Measurements from ENCODE around the gene JPT1.

JPT1 gene

DNA sequence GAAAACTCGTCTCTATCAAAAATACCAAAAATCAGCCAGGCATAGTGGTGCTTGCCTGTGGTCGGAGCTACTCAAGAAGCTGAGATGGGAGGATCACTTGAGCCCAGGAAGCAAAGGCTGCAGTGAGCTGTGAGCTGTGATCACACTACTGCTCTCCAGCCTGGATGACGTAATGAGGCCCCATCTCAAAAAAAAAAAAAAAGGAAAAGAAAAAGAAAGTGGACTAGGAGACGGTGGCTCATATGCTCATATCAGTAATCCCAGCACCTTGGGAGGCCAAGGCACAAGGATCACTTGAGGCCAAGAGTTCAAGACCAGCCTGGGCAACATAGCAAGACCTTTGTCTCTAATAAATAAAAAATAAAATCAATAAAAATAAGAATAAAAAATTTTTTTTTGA is 37.3 kb upstream of the JPT1 start:
- no peak overlapping the region for H3K27ac ChIP-seq (replicated peaks)
- no peaks in the 10 kb centered on the region for H3K27me3 ChIP-seq (ENCODE audit: insufficient read depth, poor library complexity, severe bottlenecking)
- peak in 1 of 2 experiments; percentile 36 for DNase-seq (ENCODE audit: low read depth in 1 of 2, low spot score in 1 of 2)
- H3K4me3 ChIP-seq (replicated peaks; ENCODE audit: insufficient read depth, low read length) = no peak overlapping the region
- TF ChIP-seq, protein P1, sequence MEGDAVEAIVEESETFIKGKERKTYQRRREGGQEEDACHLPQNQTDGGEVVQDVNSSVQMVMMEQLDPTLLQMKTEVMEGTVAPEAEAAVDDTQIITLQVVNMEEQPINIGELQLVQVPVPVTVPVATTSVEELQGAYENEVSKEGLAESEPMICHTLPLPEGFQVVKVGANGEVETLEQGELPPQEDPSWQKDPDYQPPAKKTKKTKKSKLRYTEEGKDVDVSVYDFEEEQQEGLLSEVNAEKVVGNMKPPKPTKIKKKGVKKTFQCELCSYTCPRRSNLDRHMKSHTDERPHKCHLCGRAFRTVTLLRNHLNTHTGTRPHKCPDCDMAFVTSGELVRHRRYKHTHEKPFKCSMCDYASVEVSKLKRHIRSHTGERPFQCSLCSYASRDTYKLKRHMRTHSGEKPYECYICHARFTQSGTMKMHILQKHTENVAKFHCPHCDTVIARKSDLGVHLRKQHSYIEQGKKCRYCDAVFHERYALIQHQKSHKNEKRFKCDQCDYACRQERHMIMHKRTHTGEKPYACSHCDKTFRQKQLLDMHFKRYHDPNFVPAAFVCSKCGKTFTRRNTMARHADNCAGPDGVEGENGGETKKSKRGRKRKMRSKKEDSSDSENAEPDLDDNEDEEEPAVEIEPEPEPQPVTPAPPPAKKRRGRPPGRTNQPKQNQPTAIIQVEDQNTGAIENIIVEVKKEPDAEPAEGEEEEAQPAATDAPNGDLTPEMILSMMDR (IDR thresholded peaks at IDR 0.05; ENCODE audit: insufficient read depth, low read length) = no peak
- TF ChIP-seq POLR2AphosphoS5 (IDR thresholded peaks at IDR 0.05; ENCODE audit: low read depth) (no peak), SPI1 (IDR thresholded peaks at IDR 0.05; ENCODE audit: borderline replicate concordance, low read depth) (no peak), GABPA (IDR thresholded peaks at IDR 0.05; ENCODE audit: low read depth) (no peak), REST (IDR thresholded peaks at IDR 0.05; ENCODE audit: insufficient replicate concordance, low read depth) (no peak)

- no peak overlapping the region for H3K27ac ChIP-seq (replicated peaks)
- TF ChIP-seq REST (IDR thresholded peaks at IDR 0.05; ENCODE audit: insufficient replicate concordance, low read depth) = no peak
- no peak for TF ChIP-seq SPI1 (IDR thresholded peaks at IDR 0.05; ENCODE audit: borderline replicate concordance, low read depth)
- no peak for TF ChIP-seq POLR2AphosphoS5 (IDR thresholded peaks at IDR 0.05; ENCODE audit: low read depth)
- TF ChIP-seq, protein P1 (IDR thresholded peaks at IDR 0.05; ENCODE audit: insufficient read depth, low read length) = no peak
- no peak for TF ChIP-seq GABPA (IDR thresholded peaks at IDR 0.05; ENCODE audit: low read depth)
- DNase-seq (ENCODE audit: low read depth in 1 of 2, low spot score in 1 of 2) = no peak
- no peaks in the 10 kb centered on the region for H3K27me3 ChIP-seq (ENCODE audit: insufficient read depth, poor library complexity, severe bottlenecking)
- no peak overlapping the region for H3K4me3 ChIP-seq (replicated peaks; ENCODE audit: insufficient read depth, low read length)
Measured at GRCh38 chr17:75188614-75189013, 34.3 kb upstream of the JPT1 start.

- no peak overlapping the region for H3K27ac ChIP-seq (replicated peaks)
- DNase-seq (ENCODE audit: low read depth in 1 of 2, low spot score in 1 of 2) = no peak
- TF ChIP-seq REST (IDR thresholded peaks at IDR 0.05; ENCODE audit: insufficient replicate concordance, low read depth) = no peak
- TF ChIP-seq SPI1 (IDR thresholded peaks at IDR 0.05; ENCODE audit: borderline replicate concordance, low read depth) = no peak
- TF ChIP-seq POLR2AphosphoS5 (IDR thresholded peaks at IDR 0.05; ENCODE audit: low read depth) = no peak
- TF ChIP-seq, protein P1 (IDR thresholded peaks at IDR 0.05; ENCODE audit: insufficient read depth, low read length) = no peak
- TF ChIP-seq GABPA (IDR thresholded peaks at IDR 0.05; ENCODE audit: low read depth) = no peak
- H3K4me3 ChIP-seq (replicated peaks; ENCODE audit: insufficient read depth, low read length) = no peak overlapping the region
- H3K27me3 ChIP-seq (ENCODE audit: insufficient read depth, poor library complexity, severe bottlenecking) = no peaks in the 10 kb centered on the region
Measured at GRCh38 chr17:75183999-75184884, 29.9 kb upstream of the JPT1 start.
